Amniotic stem cell (primary cell): ENCODE data around the gene FBXL13.
A peak's percentile ranks its signal among the peaks of the same experiment; 100 is the strongest.

Experiments used
- DNase-seq: peaks from one replicate; lab custom pipeline; 2025; lab: John Stamatoyannopoulos, UW

The FBXL13 gene

GRCh38 chr7:102896585-102896984 is 178.0 kb downstream of the FBXL13 start:
- DNase-seq, result no peak

DNA sequence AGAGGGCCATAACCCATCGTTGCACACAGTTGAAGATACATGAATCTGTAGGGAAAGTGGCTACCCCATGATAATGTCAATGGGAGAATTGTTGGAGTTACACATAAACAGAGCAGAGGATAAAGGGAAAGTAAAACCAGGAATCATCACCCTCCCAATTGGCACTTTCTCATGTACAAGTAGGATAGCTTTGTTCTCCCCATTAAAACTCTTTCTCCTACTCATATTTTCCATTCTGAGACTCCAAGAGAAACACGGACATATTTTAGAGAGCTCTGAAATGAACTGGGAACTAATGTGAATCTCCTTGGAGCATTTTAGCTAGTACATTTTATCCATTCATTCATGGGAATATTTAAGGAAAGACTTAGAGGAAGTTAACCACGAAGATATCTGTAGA is 179.0 kb downstream of the FBXL13 start:
- DNase-seq, result no peak

- DNase-seq, result no peak
Measured at GRCh38 chr7:102892631-102893278, 181.8 kb downstream of the FBXL13 start.

GRCh38 chr7:102891693-102892261 is 182.8 kb downstream of the FBXL13 start:
- peak; percentile 48 for DNase-seq

DNA sequence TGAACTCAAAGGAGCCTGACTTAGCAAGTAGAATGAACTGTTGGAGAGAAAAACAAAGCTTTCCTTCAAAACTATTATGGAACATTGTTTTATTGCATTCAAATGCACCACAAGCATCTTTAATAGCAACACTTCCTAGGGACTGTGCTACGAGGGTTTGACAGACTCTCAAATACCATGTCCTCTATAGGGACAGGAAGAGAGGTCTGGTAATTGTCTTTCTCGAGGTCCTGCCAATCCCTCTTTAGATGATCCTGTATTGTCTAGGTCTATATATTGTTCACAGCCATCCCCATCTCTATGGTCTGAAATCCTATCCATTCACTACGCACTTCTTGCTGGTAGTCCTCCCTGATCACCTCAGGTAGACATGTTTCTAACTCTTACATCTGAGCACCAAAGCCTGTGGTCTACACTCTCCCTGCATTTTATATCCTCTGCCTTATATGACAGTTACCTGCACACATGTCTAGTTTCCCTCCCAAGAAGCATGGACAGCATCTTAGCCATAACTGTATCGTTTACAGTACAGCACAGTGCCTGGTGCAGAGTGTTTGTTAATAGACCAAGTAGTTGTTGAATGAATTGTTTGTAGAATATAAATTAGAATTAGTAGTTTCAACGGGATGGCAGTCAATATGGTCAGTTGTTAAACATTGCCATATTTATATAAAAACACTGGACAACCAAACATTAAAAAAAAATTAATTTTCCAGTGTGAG is 183.5 kb downstream of the FBXL13 start:
- no peak for DNase-seq

GRCh38 chr7:102890292-102890970 is 184.2 kb downstream of the FBXL13 start:
- peak; percentile 13 for DNase-seq

DNA sequence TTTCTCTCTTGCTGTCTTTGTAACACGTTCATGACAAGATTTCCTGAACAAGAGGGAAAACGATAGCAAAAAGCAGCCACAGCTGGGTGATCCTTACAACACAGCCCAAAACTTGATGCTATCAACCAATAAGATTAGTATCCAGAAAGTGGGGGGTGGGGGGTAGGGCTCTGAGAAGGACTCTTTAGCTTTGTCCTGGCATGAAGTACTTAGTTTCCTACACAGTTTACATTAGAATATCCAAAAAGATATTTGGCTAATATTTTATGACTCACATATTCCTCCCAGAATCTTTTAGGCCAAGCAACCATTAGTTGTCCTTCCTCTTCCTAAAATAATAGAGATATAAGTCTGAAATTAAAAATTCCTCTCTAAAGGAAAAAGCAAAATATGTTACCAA is 184.7 kb downstream of the FBXL13 start:
- DNase-seq, result no peak

DNA sequence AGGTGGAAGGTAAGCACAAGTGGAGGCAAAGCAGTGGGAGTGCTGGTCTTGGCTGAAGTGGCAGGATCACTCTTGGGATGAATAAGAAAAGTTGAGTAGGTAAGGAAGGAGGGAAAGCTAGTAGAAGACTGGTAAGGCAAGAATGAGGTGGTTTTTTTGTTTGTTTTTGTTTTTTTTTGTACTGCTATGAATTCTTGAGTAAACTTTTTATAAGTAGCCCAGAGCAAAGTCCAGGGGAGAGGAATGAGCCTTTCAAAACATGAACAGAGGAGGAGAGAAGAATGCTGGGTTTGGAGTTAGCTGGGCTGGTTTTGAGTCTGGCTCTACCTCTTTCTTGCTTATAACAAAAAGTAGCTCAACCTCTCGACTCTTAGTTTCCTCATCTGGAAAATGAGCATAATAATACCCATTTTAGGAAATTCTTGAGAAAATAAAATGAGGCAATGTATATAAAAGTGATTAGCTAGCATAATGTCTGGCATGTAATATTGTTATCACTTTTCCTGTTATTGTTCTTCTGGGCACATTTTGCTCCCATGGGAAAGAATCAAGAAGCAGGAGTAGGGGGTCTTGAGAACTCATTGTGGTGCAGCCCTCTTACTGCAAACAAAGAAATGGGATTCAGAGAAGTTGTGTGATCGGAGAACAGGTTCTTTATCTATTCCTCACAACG is 185.9 kb downstream of the FBXL13 start:
- no peak for DNase-seq

GRCh38 chr7:102883098-102883860 is 191.3 kb downstream of the FBXL13 start:
- DNase-seq, result no peak

DNA sequence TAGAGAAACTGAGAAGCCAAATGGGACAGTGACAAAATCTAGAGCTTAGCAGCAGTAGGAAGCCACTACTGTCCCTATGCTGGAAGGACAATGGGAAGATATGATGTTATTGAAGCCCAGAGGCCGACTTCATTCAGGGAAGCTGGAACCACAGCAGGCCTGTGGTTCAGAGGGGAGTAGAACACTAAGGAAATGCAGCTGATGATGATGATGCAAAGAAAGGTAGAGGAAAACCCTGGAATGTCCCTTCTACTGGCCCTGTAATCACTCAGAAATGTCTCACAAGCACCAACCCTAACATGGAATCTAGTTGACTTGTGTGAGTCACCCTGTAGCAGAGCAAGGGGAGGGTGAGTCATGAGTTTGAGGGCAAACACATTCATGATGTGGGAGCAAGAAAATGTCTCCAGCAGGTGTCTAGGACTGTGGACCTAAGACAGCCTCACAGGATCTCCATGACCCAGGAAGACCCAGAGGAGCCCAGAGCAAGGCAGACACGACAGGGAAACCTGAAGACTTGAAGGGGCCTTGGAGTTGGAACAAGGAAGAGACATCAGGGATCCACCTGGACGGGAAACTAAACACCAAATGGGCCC is 198.8 kb downstream of the FBXL13 start:
- peak; percentile 90 for DNase-seq

DNA sequence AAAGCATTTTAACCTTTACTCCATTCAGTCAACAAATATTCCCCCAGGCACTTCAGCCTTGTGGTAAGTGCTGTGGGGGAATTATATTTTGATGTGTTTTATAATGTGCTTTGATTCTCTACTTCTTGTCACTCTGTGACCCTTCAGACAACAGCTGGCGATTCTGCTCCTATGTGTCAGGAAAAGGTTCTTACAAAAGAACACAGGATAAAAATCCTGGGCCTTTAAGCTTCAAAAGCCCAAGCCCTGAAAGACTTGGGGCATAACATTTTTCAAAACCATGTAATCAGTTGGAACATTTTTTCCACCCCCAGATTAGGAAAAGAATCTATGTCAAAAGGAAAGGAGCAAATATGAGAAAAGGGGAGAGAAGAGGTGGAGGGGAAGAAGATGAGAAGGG is 199.6 kb downstream of the FBXL13 start:
- DNase-seq, result no peak

DNA sequence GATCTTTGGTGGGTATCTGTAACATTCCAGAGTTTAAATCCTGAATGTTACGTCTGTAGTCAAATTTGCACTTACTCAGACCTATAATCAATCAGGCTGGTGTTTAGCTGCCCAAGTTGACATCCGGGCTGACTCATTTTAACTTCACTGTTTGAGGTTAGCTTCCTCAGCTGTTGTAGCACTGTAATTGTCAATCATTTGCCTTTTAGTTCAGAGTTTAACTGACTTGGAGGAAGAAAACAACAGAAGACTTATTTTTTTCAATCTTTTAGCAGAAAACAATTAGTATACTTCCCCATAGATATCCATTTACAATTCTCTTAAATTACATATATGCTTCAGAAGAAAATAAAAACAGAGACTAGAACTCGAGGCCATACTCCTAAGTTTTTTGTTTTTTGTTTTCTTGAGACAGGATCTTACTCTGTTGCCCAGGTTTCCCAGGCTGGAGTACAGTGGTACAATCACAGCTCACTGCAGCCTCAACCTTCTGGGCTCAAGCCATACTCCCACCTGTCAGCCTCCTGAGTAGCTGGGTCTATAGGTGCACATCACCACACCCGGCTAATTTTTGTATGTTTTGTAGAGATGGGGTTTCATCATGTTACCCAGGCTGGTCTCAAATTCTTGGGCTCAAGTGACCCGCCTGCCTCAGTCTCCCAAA is 200.3 kb downstream of the FBXL13 start:
- peak; percentile 13 for DNase-seq

DNA sequence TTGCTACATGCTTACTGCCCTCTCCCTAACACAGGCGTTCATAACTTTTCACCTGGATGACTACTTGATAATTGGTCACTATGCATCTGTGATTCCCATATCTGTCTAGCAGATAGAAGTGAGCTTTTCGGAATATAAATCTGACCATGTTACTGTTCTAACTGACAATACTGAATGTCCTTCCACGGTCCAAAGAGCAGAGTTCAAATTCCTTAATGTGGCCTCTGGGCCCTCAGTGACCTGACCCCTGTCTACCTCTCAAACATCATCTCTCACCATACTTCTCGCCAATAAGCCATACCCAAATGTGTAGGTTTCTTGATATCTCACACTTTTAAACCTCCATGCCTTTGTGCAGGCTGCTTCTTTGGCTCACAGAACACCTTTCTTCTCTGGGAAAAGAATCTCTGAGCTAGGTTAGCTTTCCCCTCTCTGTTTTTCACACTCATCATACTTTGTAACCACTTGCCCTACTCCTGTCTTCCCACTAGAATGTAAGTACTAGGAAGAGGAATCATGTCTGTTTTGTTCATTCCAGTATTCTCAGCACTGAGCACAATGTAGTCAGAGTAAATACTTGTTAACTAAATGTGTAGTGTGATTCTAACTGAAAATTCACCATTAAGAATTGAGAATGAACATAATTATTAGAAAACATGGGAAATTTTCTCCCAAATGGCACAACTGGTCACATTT is 201.0 kb downstream of the FBXL13 start:
- DNase-seq, result no peak

GRCh38 chr7:102872460-102872859 is 202.1 kb downstream of the FBXL13 start:
- peak; percentile 90 for DNase-seq

GRCh38 chr7:102869195-102869594 is 205.4 kb downstream of the FBXL13 start:
- DNase-seq, result no peak

DNA sequence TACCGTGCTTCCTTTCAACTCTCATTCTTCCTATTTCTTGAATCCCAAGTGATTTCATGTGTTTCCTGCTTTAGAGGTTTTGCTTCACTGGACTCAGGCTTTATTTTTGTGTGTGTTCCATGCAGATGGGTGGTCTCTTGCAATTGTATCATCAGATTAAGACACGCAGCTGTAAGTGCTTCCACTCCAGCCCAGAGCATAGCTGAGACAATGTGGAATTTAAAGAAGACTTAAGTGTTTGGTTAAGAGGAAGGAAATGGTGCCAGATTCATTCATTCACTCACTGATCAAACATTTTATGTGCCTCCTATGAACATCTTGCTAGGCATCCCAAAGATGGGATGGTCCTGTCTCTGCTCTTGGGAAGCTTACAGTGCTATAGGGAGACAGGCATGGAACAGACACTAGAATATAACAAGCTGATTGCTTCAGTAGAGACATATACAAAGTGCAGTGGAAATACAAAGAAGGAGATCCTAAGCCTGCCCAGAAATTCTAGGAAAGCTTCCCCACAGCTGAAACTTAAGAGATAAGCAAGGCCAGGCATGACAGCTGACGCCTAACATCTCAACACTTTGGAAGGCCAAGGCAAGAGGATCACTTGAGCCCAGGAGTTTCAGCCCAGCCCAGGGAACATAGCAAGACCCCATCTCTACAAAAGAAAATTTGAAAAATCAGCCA is 207.9 kb downstream of the FBXL13 start:
- DNase-seq, result no peak

- DNase-seq, result no peak
Measured at GRCh38 chr7:102864958-102865357, 209.6 kb downstream of the FBXL13 start.

- DNase-seq, result peak; percentile 37
Measured at GRCh38 chr7:102860351-102860811, 214.2 kb downstream of the FBXL13 start.

DNA sequence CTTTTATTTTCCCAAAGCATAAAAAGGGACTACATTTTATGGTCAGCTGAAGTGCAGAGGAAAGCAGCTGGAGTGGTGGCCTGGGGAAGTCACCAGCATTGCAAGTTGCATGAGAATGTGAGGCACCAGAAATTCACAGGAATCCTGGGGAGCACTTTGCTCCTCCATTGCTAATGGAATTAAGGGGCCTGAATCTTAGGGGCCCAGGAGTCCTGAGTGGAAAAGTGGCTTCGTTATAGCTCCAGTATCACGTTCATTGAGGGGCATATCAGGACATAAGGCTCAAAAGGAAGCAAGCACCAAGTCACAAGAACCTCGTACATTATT is 214.8 kb downstream of the FBXL13 start:
- DNase-seq, result no peak
